Gastroesophageal sphincter (tissue), 3 donors: Measurements from ENCODE around the gene CEP68.

ENCODE experiments used
- POLR2A ChIP-seq, 2 donors: fragments of 450-650 bp; IDR thresholded peaks; one replicate each; pipeline ENCODE4 v1.6.1; 2017; ENCODE audit warnings: antibody characterized with exemption in 2 of 2, mild to moderate bottlenecking in 2 of 2, moderate library complexity in 1 of 2
- POLR2AphosphoS5 ChIP-seq: sonication (generic); formaldehyde crosslinking; IDR thresholded peaks from one replicate; pipeline ENCODE4 v1.6.1; 2017; ENCODE audit warnings: antibody characterized with exemption
- TF ChIP-seq, protein P1 (sequence below), 4 experiments: fragments of 200-600 bp in 2 of 4; fragments of 450-650 bp in 2 of 4; sonication (generic) in 1 of 4; IDR thresholded peaks; one replicate each; pipeline ENCODE4 v1.5.1; 2017 to 2019; ENCODE audit warnings: antibody characterized with exemption in 4 of 4, mild to moderate bottlenecking in 2 of 4, moderate library complexity in 2 of 4

DNA sequence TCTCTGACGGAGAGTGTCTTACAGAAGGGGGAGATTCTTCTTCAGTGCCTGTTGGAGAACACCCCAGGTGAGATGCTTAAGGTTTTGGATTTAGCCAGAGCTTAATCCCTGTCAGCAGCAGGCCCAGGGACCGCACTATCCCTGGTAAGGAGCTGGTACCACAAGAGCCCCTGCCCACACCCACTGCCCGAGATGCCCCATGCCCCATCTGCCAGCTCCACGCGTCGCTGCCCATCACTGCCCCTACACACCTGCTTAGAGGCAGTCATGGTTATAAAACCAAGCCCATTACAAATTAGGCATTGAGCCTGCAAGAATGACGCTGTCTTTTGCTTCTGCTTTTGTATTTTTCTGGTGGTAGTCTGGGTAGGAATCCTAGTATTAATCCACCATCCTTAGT is 21.7 kb downstream of the CEP68 start:
- no peak for TF ChIP-seq POLR2AphosphoS5
- TF ChIP-seq, protein P1, sequence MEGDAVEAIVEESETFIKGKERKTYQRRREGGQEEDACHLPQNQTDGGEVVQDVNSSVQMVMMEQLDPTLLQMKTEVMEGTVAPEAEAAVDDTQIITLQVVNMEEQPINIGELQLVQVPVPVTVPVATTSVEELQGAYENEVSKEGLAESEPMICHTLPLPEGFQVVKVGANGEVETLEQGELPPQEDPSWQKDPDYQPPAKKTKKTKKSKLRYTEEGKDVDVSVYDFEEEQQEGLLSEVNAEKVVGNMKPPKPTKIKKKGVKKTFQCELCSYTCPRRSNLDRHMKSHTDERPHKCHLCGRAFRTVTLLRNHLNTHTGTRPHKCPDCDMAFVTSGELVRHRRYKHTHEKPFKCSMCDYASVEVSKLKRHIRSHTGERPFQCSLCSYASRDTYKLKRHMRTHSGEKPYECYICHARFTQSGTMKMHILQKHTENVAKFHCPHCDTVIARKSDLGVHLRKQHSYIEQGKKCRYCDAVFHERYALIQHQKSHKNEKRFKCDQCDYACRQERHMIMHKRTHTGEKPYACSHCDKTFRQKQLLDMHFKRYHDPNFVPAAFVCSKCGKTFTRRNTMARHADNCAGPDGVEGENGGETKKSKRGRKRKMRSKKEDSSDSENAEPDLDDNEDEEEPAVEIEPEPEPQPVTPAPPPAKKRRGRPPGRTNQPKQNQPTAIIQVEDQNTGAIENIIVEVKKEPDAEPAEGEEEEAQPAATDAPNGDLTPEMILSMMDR (IDR thresholded peaks at IDR 0.05), result no peak
- TF ChIP-seq POLR2A (IDR thresholded peaks at IDR 0.05), result no peak
